GM19395 (cell line): ENCODE results near the gene ENPEP.
A peak's percentile ranks its signal among the peaks of the same experiment; 100 is the strongest.
"Not testable (repeated sequence)": the region's sequence is repeated elsewhere in the genome, so short reads cannot be mapped to it uniquely, and the experiment has no call there.

ENCODE experiments used
- ATAC-seq: cut with Tn5 transposase; IDR thresholded peaks from one replicate; pipeline ENCODE4 v1.9.1; 2021; ENCODE audit warnings: mild to moderate bottlenecking, moderate library complexity; ENCODE audit not compliant: unreplicated experiment

The ENPEP gene

GRCh38 chr4:110484767-110485166 lies 8.8 kb downstream of the ENPEP start:
- no peak for ATAC-seq

GRCh38 chr4:110485452-110485851 lies 9.5 kb downstream of the ENPEP start:
- ATAC-seq = no peak

DNA sequence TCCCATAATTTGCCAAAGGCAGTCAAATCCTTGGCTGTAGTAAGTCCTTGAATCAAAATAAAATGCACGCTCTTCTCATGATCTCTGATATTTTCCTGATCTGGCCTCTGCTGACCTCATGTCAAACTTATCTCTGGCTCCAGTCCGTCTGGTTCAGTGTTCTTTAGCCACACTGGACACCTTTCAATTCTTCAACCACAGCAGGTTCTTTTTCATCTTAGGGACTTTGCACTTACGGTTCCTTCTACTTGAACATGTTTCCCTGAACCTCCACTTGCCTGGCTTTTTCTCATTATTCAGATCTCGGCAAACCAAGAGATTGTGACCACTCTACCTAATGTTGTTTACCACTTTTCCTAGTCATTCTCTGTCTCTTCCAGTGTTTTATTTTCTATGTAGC lies 10.3 kb downstream of the ENPEP start:
- ATAC-seq = no peak

- ATAC-seq = not testable (repeated sequence)
Observed at GRCh38 chr4:110486850-110487249, 10.9 kb downstream of the ENPEP start.

- ATAC-seq = no peak
Observed at GRCh38 chr4:110487873-110488272, 11.9 kb downstream of the ENPEP start.

GRCh38 chr4:110489901-110490508 lies 14.1 kb downstream of the ENPEP start:
- no peak for ATAC-seq

DNA sequence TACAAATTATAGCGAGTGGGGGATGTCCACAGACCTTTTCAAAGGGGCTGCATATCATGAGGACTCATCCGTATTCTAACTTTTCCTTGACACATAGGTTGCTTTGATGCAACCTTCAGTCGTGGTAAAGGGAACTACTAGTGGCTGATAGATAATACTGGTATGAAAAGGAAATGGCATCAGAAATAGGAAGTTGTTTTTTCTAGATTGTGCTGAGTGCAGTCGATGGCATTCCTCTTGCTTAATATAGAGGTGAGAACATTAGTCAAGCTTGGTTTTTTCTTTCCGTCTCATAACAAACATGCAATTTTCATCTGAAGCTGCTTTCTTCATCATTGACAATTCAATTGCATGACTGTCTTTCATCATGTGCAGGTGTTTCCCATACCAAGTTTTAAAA lies 16.6 kb downstream of the ENPEP start:
- ATAC-seq = no peak

DNA sequence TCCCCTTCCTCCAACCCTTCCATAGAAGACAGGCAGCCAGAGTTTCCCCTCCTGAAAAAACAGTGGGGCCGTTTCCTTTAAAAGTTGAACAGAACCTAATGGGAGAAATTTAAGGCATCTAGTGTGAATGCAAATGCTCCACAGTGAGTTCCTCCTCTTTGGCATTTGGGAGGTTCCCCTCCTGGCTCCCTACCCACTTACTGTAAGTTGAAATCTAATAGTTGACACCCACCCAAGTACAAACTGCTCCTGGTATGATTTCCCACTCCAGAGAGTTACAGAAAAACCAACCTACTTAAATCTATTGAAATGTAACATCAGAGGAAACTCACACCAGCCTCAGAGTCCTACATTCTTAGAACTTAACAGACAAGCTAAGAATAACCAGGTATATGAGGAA lies 17.6 kb downstream of the ENPEP start:
- no peak for ATAC-seq

DNA sequence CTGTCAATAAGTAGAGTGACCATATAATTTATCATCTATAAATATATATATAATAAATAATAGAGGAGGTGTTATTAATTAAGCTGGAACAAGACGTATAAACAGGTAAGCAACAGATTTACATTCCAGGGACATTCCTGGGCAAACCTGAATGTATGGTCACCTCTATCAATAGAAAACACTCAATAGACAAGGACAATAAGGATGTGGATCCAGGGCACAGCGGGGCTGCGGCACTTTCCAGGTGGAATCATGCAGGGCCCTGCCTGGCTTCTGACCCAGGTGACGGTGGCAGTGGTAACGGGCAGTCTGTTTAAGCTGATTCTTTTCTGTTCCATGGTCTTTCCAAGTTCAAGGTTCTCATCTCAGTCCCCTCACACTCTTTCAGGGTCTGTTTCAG lies 22.5 kb downstream of the ENPEP start:
- no peak for ATAC-seq

GRCh38 chr4:110499126-110499525 lies 23.2 kb downstream of the ENPEP start:
- ATAC-seq = no peak

GRCh38 chr4:110501826-110502225 lies 25.9 kb downstream of the ENPEP start:
- no peak for ATAC-seq

- no peak for ATAC-seq
Observed at GRCh38 chr4:110503270-110504083, 27.5 kb downstream of the ENPEP start.

- ATAC-seq = no peak
Observed at GRCh38 chr4:110504084-110504435, 28.1 kb downstream of the ENPEP start.

- ATAC-seq = no peak
Observed at GRCh38 chr4:110505440-110505839, 29.5 kb downstream of the ENPEP start.

DNA sequence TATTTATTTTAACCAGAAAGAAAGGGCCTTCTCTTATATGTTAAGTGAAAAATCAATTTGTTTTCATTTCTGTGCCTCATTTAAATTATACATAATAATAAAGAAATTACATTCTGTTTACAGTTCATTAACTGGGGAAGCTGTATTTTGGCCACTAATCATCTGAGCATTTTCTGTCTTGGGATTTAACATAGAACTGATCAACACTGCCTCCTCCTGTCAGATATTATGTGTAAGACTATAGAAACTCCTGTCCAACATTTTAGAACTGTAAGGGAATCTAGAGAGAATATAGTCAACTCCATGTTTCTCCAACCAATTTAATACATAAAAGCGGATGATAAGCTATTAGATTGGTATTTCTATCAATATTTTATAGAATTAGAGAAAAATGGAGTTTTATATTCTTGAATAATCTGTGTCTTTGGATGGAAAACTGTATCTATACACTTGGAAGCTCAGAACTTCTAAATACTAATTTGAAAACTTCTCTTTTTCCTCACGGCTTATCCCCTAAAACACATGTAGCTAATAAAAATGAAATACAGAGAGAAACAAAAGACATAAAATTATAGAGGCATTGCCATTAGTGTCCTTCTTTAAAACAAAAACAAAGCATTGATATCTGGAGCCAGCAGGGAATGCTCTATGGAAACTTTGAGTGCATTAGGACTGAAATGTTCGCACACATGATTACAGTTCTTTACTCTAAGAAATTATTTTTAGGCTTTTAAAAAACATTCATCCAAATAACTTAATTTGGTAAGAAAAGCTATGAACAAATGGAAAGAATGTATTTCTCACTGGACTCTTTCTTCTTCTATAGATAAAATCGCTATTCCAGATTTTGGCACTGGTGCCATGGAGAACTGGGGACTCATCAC lies 33.1 kb downstream of the ENPEP start:
- ATAC-seq = no peak

DNA sequence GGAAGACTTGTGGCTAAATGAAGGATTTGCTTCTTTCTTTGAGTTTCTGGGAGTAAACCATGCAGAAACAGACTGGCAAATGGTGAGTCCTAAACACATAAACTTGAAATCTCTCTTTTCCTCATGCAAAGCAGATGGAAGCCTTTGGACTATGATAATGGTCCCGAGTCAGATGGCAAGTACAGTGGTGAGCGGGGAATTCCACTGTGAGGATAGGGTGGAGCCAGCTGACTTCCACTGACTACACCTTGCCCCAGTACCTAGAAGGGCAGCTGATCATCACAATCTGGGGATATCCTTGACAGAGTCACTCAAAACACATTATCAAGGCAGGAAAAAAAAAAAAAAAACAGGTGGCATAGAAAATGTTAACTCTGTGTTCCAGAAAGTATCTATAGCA lies 34.3 kb downstream of the ENPEP start:
- no peak for ATAC-seq

GRCh38 chr4:110510955-110511544 lies 35.1 kb downstream of the ENPEP start:
- peak; percentile 63 for ATAC-seq

DNA sequence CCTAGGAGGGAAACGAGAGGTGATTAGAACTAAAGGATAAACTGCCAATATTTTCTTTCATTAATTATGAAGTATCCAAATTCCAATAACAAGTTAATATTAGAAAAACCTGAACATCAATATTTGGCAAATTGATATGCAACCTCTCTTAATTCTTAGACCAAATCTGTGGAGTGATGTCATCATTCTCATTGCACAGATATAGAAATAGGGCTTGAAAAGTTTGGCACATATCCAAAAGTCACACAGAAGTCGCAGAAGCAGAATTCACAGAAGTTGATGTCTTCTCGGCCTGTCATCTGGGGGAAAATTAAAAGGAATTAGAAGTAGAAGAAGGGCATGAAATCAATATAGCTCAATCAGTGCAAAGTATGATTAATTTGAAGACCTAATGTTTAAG lies 36.9 kb downstream of the ENPEP start:
- no peak for ATAC-seq

DNA sequence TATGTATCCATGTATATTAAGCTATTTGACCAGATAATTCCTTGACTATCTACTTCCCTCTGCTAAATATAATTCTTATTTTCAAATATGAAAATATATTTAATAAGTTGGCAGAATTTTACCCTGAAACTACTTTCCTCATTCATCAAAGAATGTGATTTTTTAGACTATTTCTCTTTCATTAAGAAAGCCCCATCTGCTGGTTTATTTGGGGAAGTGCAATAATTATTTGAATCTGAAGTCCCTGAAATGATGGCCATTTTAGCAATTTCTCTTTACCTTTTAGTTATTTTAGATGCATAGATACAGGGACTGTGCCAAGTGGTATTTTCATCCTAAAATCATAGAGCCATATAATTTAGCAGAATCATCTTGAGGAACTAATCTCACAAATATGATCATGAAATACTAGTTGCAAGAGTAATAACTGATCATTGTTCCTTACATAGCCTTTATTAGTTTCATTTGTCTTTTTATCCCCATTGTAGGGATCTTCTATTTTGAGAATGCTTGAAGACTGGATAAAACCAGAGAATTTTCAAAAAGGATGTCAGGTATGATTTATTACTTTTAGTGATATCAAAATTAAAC lies 39.0 kb downstream of the ENPEP start:
- ATAC-seq = no peak

- ATAC-seq = peak; percentile 12
Observed at GRCh38 chr4:110515676-110516075, 39.7 kb downstream of the ENPEP start.
